H1 (cell line): ENCODE data around the gene RFX1. TPM values are rescaled to one million over a fixed set of nuclear protein-coding genes. Genes with fewer than 3 reads are reported as not detected.

Experiments used
- ASH2L ChIP-seq: fragments of 200-600, 300-600 bp; sonication (generic); IDR thresholded peaks from one replicate; pipeline ENCODE4 v1.7.1; 2017; ENCODE audit warnings: low read length
- KDM1A ChIP-seq: fragments of 200-600, 300-600 bp; sonication (generic); IDR thresholded peaks from 2 replicates; pipeline ENCODE4 v1.7.1; 2016; ENCODE audit warnings: mild to moderate bottlenecking, low read length, borderline replicate concordance
- KDM4A ChIP-seq: IDR thresholded peaks from one replicate; pipeline ENCODE4 v1.7.1; 2012; ENCODE audit warnings: low read depth, mild to moderate bottlenecking, moderate library complexity, low read length, inconsistent platforms; ENCODE audit not compliant: severe bottlenecking
- MAX ChIP-seq: IDR thresholded peaks from 2 replicates; pipeline ENCODE4 v1.6.1; 2012; ENCODE audit warnings: inconsistent platforms
- RBBP5 ChIP-seq: IDR thresholded peaks from 2 replicates; pipeline ENCODE4 v1.7.1; 2012; ENCODE audit warnings: low read depth, mild to moderate bottlenecking, inconsistent platforms, low read length, moderate library complexity, borderline replicate concordance
- polyA plus RNA-seq, 7 experiments: library from polyadenylated mRNA; depleted of rRNA in 3 of 7; stranded (reverse) in 5 of 7; unstranded in 2 of 7; fragments of >200 nt in 5 of 7; fragments of 200-250 nt in 2 of 7; gene quantifications; 1 replicate in 5 of 7; 2 replicates in 1 of 7; 4 replicates in 1 of 7; pipeline versions ENCODE4 v1.2.1 to v1.2.3, GENCODE V29; 2011 to 2013; ENCODE audit warnings: missing spikeins in 2 of 7, mixed read lengths in 2 of 7
- total RNA-seq: library from RNA; stranded (reverse); fragmentation: NEBNext Ultra II Directional; extraction: Animal tissue kit (Norgen Biotek cat#: 25700); gene quantifications from 2 replicates; pipeline ENCODE4 v1.2.1, GENCODE V29; 2021

RFX1 gene
- total and polyA plus RNA-seq, 2 of the 8 experiments (the other 6 are each of a cell fraction or from before 2014, with no cell fraction given): 4.9 to 17.0 TPM

GRCh38 chr19:13984875-13985741 is 21.0 kb downstream of the RFX1 start (continued):
- no peak for TF ChIP-seq MAX
- TF ChIP-seq RBBP5: no peak
- no peak for TF ChIP-seq ASH2L
- TF ChIP-seq KDM1A: no peak
- TF ChIP-seq KDM4A: no peak
